Fibroblast of lung (primary cell): ENCODE measurements around the gene ZC3H10. TPM values are rescaled to one million over a fixed set of nuclear protein-coding genes. Genes with fewer than 3 reads are reported as not detected.
A peak's percentile ranks its signal among the peaks of the same experiment; 100 is the strongest.

Source experiments
- DNase-seq, 2 donors: peaks; one replicate each; pipeline versions ENCODE4 v3.0.0 to v3.0.0-alpha.2; 2010; ENCODE audit warnings: low read depth in 2 of 2
- H2AFZ ChIP-seq: 2 replicates; pipeline ENCODE4 v1.5.1; 2012; ENCODE audit warnings: low read length, control low read depth, inconsistent platforms
- H3K27ac ChIP-seq: 2 replicates; pipeline ENCODE4 v1.5.1; 2011; ENCODE audit warnings: low read length, control low read depth; ENCODE audit not compliant: insufficient read depth
- H3K27me3 ChIP-seq: 2 replicates; pipeline ENCODE4 v1.5.1; 2011; ENCODE audit warnings: mild to moderate bottlenecking, low read length; ENCODE audit not compliant: control insufficient read depth, insufficient read depth
- H3K36me3 ChIP-seq: 2 replicates; pipeline ENCODE4 v1.5.1; 2011; ENCODE audit warnings: low read length; ENCODE audit not compliant: control insufficient read depth, insufficient read depth
- H3K4me1 ChIP-seq: 2 replicates; pipeline ENCODE4 v1.5.1; 2011; ENCODE audit warnings: low read length; ENCODE audit not compliant: control insufficient read depth, insufficient read depth; ENCODE audit errors: extremely low read depth
- H3K4me2 ChIP-seq: 2 replicates; pipeline ENCODE4 v1.5.1; 2011; ENCODE audit warnings: low read length, control low read depth; ENCODE audit not compliant: insufficient read depth; ENCODE audit errors: extremely low read depth
- H3K4me3 ChIP-seq, 4 experiments: fragments of 200-600 bp in 1 of 4; sonication (generic) in 1 of 4; replicated peaks in 1 of 4; 2 replicates each; pipeline ENCODE4 v1.5.1; 2011 to 2016; ENCODE audit warnings: low read length in 4 of 4, low read depth in 3 of 4, mild to moderate bottlenecking in 3 of 4, control low read depth in 2 of 4, inconsistent platforms in 1 of 4, mixed read lengths in 1 of 4; ENCODE audit not compliant: insufficient read depth in 1 of 4; ENCODE audit errors: control extremely low read depth in 1 of 4
- H3K79me2 ChIP-seq: 2 replicates; pipeline ENCODE4 v1.5.1; 2012; ENCODE audit warnings: mild to moderate bottlenecking, low read length, inconsistent platforms; ENCODE audit not compliant: control insufficient read depth, insufficient read depth
- H3K9ac ChIP-seq: 2 replicates; pipeline ENCODE4 v1.5.1; 2011; ENCODE audit warnings: mild to moderate bottlenecking, low read length, control low read depth; ENCODE audit not compliant: insufficient read depth
- H3K9me3 ChIP-seq: 2 replicates; pipeline ENCODE4 v1.5.1; 2012; ENCODE audit warnings: low read depth, low read length; ENCODE audit not compliant: control insufficient read depth, insufficient read depth
- H4K20me1 ChIP-seq: 2 replicates; pipeline ENCODE4 v1.5.1; 2011; ENCODE audit warnings: low read length; ENCODE audit not compliant: control insufficient read depth, insufficient read depth; ENCODE audit errors: extremely low read depth
- EZH2 ChIP-seq: IDR thresholded peaks from 2 replicates; pipeline ENCODE4 v1.5.1; 2012; ENCODE audit warnings: low read length, control low read depth, mild to moderate bottlenecking; ENCODE audit errors: missing control alignments
- polyA plus RNA-seq, 2 donors: library from polyadenylated mRNA; depleted of rRNA in 1 of 2; stranded (reverse) in 1 of 2; unstranded in 1 of 2; fragments of >200 nt; gene quantifications; 2 replicates each; pipeline ENCODE4 v1.2.1, GENCODE V29; 2011 to 2012; ENCODE audit warnings: missing spikeins in 1 of 2
- total RNA-seq: library from RNA; depleted of rRNA; stranded (reverse); fragments of >200 nt; gene quantifications from 2 replicates; pipeline ENCODE4 v1.2.1, GENCODE V29; 2014
- TF ChIP-seq, protein P1 (sequence below), 2 donors: IDR thresholded peaks in 1 of 2; conservative IDR thresholded peaks in 1 of 2; 1 replicate in 1 of 2; 2 replicates in 1 of 2; pipeline ENCODE4 v1.5.1; 2011 to 2012; ENCODE audit warnings: low read length in 2 of 2, control low read depth in 1 of 2, inconsistent platforms in 1 of 2, low read depth in 1 of 2, mild to moderate bottlenecking in 1 of 2

The ZC3H10 gene
- total and polyA plus RNA-seq, 2 donors (not counting 1 experiment from before 2014, with no cell fraction given) = 1.9 to 5.6 TPM

DNA sequence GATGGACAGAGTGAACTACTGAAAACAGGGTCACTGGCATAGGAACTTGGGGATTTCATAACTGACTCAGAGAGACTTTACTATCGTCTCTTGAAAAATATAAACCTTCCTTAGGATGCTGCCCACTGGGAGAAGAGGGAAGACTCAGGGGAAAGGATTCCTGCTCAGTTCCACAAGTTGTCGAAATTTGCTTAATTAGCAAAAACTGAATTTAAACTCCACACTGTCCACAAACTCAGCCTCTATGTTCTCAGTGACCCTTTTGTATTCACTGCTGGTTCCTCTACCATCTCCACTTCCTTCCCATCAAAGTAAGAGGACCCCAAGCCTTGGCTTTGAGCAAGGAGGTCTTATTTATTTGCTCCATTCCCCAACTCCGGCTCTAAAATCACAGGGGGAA, 27.2 kb downstream of the ZC3H10 start:
- no peak for DNase-seq
- TF ChIP-seq, protein P1, sequence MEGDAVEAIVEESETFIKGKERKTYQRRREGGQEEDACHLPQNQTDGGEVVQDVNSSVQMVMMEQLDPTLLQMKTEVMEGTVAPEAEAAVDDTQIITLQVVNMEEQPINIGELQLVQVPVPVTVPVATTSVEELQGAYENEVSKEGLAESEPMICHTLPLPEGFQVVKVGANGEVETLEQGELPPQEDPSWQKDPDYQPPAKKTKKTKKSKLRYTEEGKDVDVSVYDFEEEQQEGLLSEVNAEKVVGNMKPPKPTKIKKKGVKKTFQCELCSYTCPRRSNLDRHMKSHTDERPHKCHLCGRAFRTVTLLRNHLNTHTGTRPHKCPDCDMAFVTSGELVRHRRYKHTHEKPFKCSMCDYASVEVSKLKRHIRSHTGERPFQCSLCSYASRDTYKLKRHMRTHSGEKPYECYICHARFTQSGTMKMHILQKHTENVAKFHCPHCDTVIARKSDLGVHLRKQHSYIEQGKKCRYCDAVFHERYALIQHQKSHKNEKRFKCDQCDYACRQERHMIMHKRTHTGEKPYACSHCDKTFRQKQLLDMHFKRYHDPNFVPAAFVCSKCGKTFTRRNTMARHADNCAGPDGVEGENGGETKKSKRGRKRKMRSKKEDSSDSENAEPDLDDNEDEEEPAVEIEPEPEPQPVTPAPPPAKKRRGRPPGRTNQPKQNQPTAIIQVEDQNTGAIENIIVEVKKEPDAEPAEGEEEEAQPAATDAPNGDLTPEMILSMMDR (conservative IDR thresholded peaks at IDR 0.05 in 1 of 2, IDR thresholded peaks at IDR 0.05 in 1 of 2; ENCODE audit: low read depth in 1 of 2, low read length in 2 of 2) = no peak
- no peak for TF ChIP-seq EZH2
- Histone ChIP-seq H3K4me1 (no peaks in the 10 kb centered on the region), H3K36me3 (peaks cover 17% of the 10 kb centered on the region), H3K4me2 (no peak overlapping the region), H3K79me2 (no peaks in the 10 kb centered on the region), H4K20me1 (no peaks in the 10 kb centered on the region), H3K9me3 (no peaks in the 10 kb centered on the region), H3K27ac (no peak overlapping the region), H3K4me3 (no peak overlapping the region), H2AFZ (no peak overlapping the region), H3K27me3 (no peaks in the 10 kb centered on the region), H3K9ac (no peak overlapping the region)

DNA sequence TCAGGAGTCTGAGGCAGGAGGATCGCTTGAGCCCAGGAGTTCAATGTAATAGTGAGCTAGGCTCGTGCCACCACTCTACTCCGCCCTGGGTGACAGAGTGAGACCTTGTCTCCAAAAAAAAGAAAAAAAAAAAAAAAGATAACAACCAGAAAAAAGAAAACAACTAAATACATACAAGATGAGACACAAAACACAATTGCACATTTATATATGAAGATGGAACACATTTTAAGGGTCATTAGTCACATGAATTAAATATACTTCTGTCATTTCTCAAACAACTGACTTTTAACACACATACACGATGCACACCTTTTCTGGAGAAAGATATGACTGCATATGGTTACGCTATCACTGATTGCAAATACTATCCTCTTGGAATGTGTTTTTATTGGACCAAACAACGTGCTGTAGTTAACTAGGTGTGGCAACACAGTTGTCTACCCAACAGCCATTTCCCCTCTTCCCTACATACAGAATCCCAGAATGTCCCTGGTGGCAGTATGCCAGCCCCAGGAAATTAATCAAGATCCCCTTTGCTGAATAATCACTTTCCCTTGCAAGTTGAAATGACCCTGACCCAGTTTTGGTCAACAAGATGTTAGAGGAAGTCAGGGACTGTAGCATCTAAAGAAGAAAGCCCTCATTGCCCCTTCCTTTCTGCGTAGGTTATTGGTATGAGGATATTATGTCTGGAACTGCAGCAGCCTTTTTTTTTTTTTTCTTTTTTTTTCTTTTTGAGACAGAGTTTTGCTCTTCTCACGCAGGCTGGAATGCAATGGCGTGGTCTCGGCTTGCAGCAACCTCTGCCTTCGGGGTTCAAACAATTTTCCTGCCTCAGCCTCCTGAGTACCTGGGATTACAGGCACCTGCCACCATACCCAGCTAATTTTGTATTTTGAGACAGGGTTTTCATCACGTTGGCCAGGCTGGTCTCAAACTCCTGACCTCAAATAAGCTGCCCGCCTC, 28.7 kb downstream of the ZC3H10 start:
- peak; percentile 30 to 72 for DNase-seq
- no peaks in the 10 kb centered on the region for H3K27me3 ChIP-seq
- H3K4me2 ChIP-seq = no peak overlapping the region
- H3K9ac ChIP-seq = no peak overlapping the region
- no peak overlapping the region for H3K4me3 ChIP-seq
- H3K9me3 ChIP-seq = no peaks in the 10 kb centered on the region
- H3K36me3 ChIP-seq = peaks cover 14% of the 10 kb centered on the region
- peaks cover 5% of the 10 kb centered on the region for H3K4me1 ChIP-seq
- H3K27ac ChIP-seq = no peak overlapping the region
- no peak overlapping the region for H2AFZ ChIP-seq
- no peak for TF ChIP-seq EZH2
- H4K20me1 ChIP-seq = no peaks in the 10 kb centered on the region
- no peaks in the 10 kb centered on the region for H3K79me2 ChIP-seq

DNA sequence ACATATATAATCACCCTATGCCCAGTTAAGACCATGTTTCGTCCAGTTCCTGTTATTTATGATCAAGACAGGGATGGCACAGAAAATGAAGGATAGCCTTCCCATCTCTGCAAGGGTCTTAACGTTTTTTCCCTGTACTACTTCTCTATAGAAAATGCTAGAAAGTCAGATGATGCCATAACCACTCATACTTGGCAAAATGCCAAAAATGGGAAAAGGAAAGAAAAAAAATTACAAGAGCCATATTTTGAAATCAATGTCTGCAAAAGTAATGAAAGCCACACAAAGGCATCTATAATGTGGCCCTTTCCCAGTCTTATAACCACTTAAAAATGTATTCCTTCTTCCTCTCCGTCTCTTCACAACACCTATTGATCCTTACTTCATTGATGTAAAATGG, 32.5 kb downstream of the ZC3H10 start:
- Histone ChIP-seq H3K4me3 (no peak overlapping the region), H3K79me2 (peaks cover 5% of the 10 kb centered on the region), H3K9me3 (no peaks in the 10 kb centered on the region), H3K9ac (no peak overlapping the region), H3K4me1 (peaks cover 13% of the 10 kb centered on the region), H3K27me3 (no peaks in the 10 kb centered on the region), H4K20me1 (no peaks in the 10 kb centered on the region), H3K4me2 (no peak overlapping the region), H3K27ac (no peak overlapping the region), H3K36me3 (no peaks in the 10 kb centered on the region), H2AFZ (no peak overlapping the region)
- DNase-seq = peak; percentile 24 to 66
- TF ChIP-seq, protein P1 (conservative IDR thresholded peaks at IDR 0.05 in 1 of 2, IDR thresholded peaks at IDR 0.05 in 1 of 2; ENCODE audit: low read depth in 1 of 2, low read length in 2 of 2) = no peak
- TF ChIP-seq EZH2 = no peak
